Endometrium (tissue), 2 donors: ENCODE results near the gene PPFIA4.
"Not testable (repeated sequence)": the region's sequence is repeated elsewhere in the genome, so short reads cannot be mapped to it uniquely, and the experiment has no call there.

ENCODE experiments used
- FAIRE-seq: peaks from 2 replicates; lab custom pipeline; 2012; peaks lifted over from hg19 to GRCh38; lab: Jason Lieb, UNC
- donor health status: control.
- donor health status: control.

The PPFIA4 gene

DNA sequence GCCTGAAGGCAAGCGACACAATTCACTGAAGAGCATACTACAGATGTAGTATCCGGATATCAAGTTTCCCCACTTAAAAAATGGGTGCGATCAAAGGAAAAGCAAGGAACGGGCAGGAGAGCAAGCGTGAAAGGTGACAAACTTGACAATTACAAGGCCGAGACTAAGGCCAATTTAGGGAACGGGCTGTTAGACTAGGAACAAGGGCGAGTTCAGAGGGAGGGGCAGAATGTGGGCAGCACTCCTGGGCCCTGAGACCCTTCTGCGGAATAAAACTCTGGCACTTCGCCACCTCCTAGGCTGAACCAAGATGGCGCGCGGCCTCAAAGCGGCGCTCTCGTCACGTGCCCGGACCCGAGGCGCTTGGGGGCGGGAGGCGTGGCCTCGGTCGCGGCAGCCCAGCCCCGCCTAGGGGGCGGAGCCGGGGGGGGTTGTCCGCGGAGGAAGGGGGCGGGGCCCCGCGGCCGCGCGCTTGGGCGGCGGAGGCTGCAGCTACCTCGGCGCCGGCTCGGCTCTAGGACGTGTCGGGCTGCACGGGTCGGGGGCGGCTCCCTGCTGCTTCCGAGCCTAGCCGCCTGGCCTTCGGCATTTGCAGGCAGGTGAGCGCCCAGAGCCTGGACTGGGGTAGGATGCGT, at the start of gene PPFIA4:
Gene PPFIA4, plus strand, starts transcription at position 461 of the 635 bp plus-strand sequence. CDS start 12,518 bp downstream, outside the sequence.
- no peak for FAIRE-seq

DNA sequence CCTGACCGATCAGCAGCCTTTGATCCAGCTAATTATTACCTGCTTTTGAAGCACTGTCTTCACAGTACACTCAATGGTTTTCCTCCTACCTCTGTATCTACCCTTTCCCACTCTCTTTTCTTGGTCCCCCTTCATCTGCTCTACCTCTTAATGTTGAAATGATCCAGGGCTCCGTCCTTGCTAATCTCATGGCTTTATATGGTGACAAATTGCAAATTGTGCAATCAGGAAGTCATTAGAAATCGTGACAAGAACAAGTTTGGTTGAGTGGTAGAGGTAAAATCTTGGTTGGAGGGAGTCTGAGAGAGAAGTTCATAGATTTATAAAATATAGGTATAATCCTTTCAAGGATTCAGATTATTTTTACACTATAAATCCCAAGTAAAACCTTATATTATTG, 49.7 kb upstream of the PPFIA4 start:
- FAIRE-seq = no peak

DNA sequence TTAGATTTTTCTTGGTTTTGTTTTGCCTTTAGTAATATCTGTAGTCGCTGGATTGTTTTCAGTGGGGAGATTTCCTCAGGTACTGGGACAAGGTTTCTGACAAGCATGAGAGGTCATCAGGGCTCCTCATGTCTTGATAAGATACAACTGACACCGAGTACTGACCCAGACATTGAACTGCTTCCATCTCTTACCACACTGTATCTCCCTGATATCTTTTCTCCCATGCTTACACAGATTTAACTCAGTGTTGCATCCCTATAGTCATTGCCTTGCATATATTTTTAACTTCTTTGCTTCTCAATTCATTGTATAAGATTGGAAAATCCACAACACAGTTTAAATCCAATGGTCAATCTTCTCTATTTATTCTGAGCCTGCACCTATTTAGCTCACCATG, 46.8 kb upstream of the PPFIA4 start:
- FAIRE-seq = no peak

DNA sequence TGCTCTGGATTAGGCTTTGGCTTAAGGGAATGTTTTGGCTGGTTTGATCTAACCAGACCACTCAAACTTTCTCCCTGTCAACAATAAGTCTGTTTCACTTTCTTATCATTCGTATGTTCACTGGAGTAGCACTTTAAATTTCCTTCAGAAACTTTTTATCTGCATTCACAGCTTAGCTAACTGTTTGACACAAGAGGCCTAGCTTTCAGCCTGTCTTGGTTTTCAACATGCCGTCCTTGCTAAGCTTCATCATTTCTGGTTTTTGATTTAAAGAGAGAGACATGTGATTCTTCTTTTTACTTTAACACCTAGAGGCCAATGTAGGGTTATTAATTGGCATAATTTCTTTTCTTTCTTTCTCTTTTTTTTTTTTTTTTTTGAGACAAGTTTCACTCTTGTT, 44.4 kb upstream of the PPFIA4 start:
- no peak for FAIRE-seq

- no peak for FAIRE-seq
Observed at GRCh38 chr1:202982715-202983430, 43.4 kb upstream of the PPFIA4 start.

- not testable (repeated sequence) for FAIRE-seq
Observed at GRCh38 chr1:202986120-202986519, 40.2 kb upstream of the PPFIA4 start.

DNA sequence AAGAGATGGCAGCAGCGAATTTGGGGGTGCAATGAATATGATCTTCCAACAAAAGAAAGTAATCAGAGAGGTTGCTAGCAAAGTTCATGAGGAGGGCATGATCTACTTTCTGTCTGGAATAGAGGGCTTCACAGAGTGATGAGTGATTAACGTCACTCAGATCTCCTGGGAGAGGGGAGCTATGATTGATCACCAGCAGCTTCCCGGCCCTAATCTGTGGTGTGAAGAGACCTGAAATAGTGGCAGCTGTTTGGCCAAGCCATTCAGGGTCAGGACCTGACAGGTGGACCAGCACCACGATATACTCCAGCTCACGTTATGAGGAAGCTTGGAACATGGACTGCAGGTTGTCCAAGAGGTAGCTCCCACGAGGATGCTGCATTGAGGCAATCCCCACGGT, 39.0 kb upstream of the PPFIA4 start:
- FAIRE-seq = no peak

- no peak for FAIRE-seq
Observed at GRCh38 chr1:202987922-202988583, 38.2 kb upstream of the PPFIA4 start.

GRCh38 chr1:202989879-202990278, 36.4 kb upstream of the PPFIA4 start:
- FAIRE-seq = no peak

- FAIRE-seq = no peak
Observed at GRCh38 chr1:202991112-202991511, 35.2 kb upstream of the PPFIA4 start.

DNA sequence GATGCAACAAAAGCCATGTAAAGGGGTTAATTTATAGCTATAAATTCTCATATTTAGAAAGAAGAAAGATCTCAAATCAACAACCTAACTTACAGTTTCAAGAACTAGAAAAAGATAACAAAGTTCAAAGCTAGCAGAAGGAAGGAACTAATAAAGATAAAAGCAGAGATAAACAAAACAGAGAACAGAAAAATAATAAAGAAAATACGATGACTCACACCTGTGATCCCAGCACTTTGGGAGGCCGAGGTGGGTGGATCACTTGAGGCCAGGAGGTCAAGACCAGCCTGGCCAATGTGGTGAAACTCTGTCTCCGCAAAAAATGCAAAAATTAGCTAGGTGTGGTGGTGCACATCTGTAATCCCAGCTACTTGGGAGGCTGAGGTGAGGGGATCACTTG, 31.5 kb upstream of the PPFIA4 start:
- no peak for FAIRE-seq

DNA sequence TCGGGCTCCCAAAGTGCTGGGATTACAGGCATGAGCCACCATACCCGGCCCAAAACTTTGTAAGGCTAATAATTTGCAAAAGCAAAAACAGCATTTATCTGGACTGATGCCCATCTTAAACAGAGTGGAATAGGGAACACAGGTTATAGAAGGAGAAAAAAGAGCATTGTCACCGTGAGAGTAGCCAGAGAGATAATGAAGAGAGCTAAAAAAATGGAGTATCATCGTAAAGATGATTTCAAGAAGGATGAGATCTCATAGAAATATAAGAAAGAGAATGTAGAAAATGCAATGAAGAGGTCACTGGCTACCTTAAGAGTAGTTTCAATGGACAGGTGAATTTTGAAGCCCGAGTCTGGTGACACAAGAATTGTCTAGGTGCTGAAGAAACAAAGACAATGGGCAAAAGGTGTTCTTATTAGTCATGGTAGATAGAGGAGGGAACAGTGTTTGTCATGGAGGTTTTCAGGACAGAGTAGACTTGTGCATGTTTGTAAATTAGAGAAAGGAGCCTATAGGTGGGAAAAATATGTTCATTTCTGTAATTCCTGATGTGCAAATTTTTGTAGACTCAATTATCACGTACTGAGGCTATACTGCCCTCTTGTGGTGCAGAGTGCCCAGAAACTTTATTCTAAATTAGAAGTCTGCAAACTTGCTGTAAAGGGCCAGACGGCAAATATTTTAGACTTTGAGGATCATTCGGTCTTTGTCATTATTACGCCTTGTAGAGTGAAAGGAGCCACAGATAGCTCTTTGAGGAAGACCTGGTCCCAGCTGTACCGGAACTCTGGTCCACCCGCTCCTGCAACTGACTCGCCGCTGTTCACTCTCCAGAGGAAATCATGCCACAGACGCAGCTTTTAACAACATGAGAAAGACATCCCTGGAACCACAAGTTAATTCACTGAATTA, 27.2 kb upstream of the PPFIA4 start:
- no peak for FAIRE-seq

- FAIRE-seq = no peak
Observed at GRCh38 chr1:203000217-203000944, 25.9 kb upstream of the PPFIA4 start.

- FAIRE-seq = no peak
Observed at GRCh38 chr1:203001986-203002385, 24.3 kb upstream of the PPFIA4 start.

- FAIRE-seq = no peak
Observed at GRCh38 chr1:203002951-203003350, 23.3 kb upstream of the PPFIA4 start.

DNA sequence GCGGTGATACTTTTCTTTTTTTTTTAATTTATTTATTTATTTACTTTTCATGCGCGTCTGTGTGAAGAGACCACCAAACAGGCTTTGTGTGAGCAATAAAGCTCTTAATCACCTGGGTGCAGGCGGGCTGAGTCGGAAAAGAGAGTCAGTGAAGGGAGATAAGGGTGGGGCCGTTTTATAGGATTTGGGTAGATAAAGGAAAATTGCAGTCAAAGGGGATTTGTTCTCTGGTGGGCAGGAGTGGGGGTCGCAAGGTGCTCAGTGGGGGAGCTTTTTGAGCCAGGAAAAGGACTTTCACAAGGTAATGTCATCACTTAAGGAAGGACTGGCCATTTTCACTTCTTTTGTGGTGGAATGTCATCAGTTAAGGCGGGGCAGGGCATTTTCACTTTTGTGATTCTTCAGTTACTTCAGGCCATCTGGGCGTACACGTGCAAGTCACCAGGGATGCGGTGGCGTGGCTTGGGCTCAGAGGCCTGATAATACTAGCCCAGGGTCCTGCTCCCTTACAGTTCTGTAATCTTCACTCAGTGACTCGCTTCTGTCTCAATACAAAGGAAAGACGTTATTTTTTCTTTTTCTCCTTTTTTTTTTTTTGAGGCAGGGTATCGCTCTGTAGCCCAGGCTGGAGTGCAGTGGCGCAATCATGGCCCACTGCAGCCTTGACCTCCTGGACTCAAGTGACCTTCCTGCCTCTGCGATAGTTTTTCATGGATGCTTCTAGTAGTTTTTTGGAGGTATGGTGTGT, 20.7 kb upstream of the PPFIA4 start:
- not testable (repeated sequence) for FAIRE-seq

GRCh38 chr1:203006948-203007871, 19.1 kb upstream of the PPFIA4 start, which contains the start of gene TMEM183A:
TSS of gene TMEM183A (plus strand) at chr1:203007374. CDS start at chr1:203007466, 92 bp downstream.
- peak; percentile 55 for FAIRE-seq

DNA sequence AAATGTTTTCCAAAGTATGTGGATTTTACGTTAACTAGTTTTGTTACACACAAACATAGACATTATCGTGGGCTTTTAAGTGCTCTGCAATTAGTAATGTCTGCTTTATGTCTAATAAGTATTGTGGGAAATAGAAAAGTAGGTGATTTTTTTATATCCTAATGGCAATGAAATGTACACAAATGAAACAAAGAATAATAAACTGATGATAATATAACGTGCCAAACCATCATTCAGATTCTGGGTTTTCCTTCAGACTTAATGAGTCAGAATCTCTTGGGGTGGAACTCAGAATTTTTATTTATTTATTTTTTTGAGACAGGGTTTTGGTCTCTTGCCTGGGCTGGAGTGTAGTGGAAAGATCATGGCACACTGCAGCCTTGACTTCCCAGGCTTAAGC, 17.1 kb upstream of the PPFIA4 start:
- FAIRE-seq = no peak

DNA sequence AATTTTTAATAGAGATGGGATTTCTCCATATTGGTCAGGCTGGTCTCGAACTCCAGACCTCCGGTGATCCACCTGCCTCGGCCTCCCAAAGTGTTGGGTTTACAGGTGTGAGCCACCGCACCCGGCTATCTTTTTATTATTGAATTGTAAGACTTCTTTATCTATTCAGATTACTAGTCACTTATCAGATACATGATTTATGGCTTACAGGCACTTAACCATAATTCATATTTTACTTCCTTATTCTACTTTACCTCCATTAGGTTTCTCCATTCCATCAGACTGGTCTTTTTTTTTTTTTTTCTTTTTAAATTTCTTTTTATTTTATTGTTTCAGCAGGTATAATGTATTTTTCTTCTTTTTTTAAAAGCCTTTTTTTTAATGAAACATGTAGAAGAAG, 14.7 kb upstream of the PPFIA4 start:
- FAIRE-seq = no peak

GRCh38 chr1:203017061-203017460, 9.2 kb upstream of the PPFIA4 start:
- no peak for FAIRE-seq
